ENCODE results near the gene SPSB1.

SPSB1 gene

GRCh38 chr1:9321986-9322660 lies 29.4 kb downstream of the SPSB1 start:
- no peak for TF ChIP-seq EGR1 (IDR thresholded peaks at IDR 0.05)
- TF ChIP-seq TCF12 (IDR thresholded peaks at IDR 0.05; ENCODE audit: low read depth) = no peak
- no peak for TF ChIP-seq MAX (IDR thresholded peaks at IDR 0.05)
- TF ChIP-seq USF1 (IDR thresholded peaks at IDR 0.05) = no peak
- TF ChIP-seq CREB1 (IDR thresholded peaks at IDR 0.05; ENCODE audit: low read depth) = no peak
- TF ChIP-seq ZBTB7A (IDR thresholded peaks at IDR 0.05; ENCODE audit: low read depth) = no peak
- TF ChIP-seq CEBPB (IDR thresholded peaks at IDR 0.05) = no peak
- TF ChIP-seq NFIC (IDR thresholded peaks at IDR 0.05) = no peak

- TF ChIP-seq USF1 (IDR thresholded peaks at IDR 0.05) (no peak), REST (IDR thresholded peaks at IDR 0.05; ENCODE audit: low read depth) (no peak), EP300 (IDR thresholded peaks at IDR 0.05; ENCODE audit: borderline replicate concordance) (no peak), TEAD4 (IDR thresholded peaks at IDR 0.05) (no peak), YY1 (IDR thresholded peaks at IDR 0.05; ENCODE audit: low read depth) (no peak), TAF1 (IDR thresholded peaks at IDR 0.05; ENCODE audit: low read depth) (no peak), MAX (IDR thresholded peaks at IDR 0.05) (no peak), NFIC (IDR thresholded peaks at IDR 0.05) (no peak), CEBPB (IDR thresholded peaks at IDR 0.05) (no peak), ZBTB7A (IDR thresholded peaks at IDR 0.05; ENCODE audit: low read depth) (no peak), EGR1 (IDR thresholded peaks at IDR 0.05) (no peak), RAD21 (IDR thresholded peaks at IDR 0.05; ENCODE audit: low read depth) (no peak), TCF12 (IDR thresholded peaks at IDR 0.05; ENCODE audit: low read depth) (no peak), CREB1 (IDR thresholded peaks at IDR 0.05; ENCODE audit: low read depth) (no peak), FOXM1 (IDR thresholded peaks at IDR 0.05; ENCODE audit: borderline replicate concordance, low read depth) (no peak)
These were observed 30.1 kb downstream of the SPSB1 start for GRCh38 chr1:9322661-9323244.

- TF ChIP-seq NFIC (IDR thresholded peaks at IDR 0.05) (no peak), FOXM1 (IDR thresholded peaks at IDR 0.05; ENCODE audit: borderline replicate concordance, low read depth) (no peak)
These were observed 31.8 kb downstream of the SPSB1 start for GRCh38 chr1:9324246-9325096.

GRCh38 chr1:9326596-9326995 lies 33.9 kb downstream of the SPSB1 start:
- TF ChIP-seq CEBPB (IDR thresholded peaks at IDR 0.05) (no peak), USF1 (IDR thresholded peaks at IDR 0.05) (no peak), FOXM1 (IDR thresholded peaks at IDR 0.05; ENCODE audit: borderline replicate concordance, low read depth) (no peak), YY1 (IDR thresholded peaks at IDR 0.05; ENCODE audit: low read depth) (no peak)

- TF ChIP-seq ZBTB7A (IDR thresholded peaks at IDR 0.05; ENCODE audit: low read depth) = no peak
- no peak for TF ChIP-seq TCF12 (IDR thresholded peaks at IDR 0.05; ENCODE audit: low read depth)
- TF ChIP-seq EP300 (IDR thresholded peaks at IDR 0.05; ENCODE audit: borderline replicate concordance) = no peak
- no peak for TF ChIP-seq TEAD4 (IDR thresholded peaks at IDR 0.05)
- no peak for TF ChIP-seq RAD21 (IDR thresholded peaks at IDR 0.05; ENCODE audit: low read depth)
- TF ChIP-seq MAX (IDR thresholded peaks at IDR 0.05) = no peak
- no peak for TF ChIP-seq CEBPB (IDR thresholded peaks at IDR 0.05)
- TF ChIP-seq REST (IDR thresholded peaks at IDR 0.05; ENCODE audit: low read depth) = no peak
- no peak for TF ChIP-seq EGR1 (IDR thresholded peaks at IDR 0.05)
- no peak for TF ChIP-seq NFIC (IDR thresholded peaks at IDR 0.05)
- TF ChIP-seq CREB1 (IDR thresholded peaks at IDR 0.05; ENCODE audit: low read depth) = no peak
- no peak for TF ChIP-seq TAF1 (IDR thresholded peaks at IDR 0.05; ENCODE audit: low read depth)
These were observed 35.5 kb downstream of the SPSB1 start for GRCh38 chr1:9328201-9328600.
